DMS 273 treated with DMSO at 0.1 percent for 48 hours (cell line): ENCODE measurements around the gene TGM2.
A peak's percentile ranks its signal among the peaks of the same experiment; 100 is the strongest.

Experiments
- DNase-seq: peaks from one replicate; lab custom pipeline; 2025; lab: John Stamatoyannopoulos, UW

TGM2 gene

GRCh38 chr20:38199501-38200390 is 34.7 kb upstream of the TGM2 start:
- DNase-seq, result no peak

GRCh38 chr20:38198238-38198861 is 33.3 kb upstream of the TGM2 start:
- no peak for DNase-seq

GRCh38 chr20:38197619-38198018 is 32.5 kb upstream of the TGM2 start:
- DNase-seq, result no peak

GRCh38 chr20:38197217-38197616 is 32.1 kb upstream of the TGM2 start:
- no peak for DNase-seq

GRCh38 chr20:38196592-38196991 is 31.5 kb upstream of the TGM2 start:
- DNase-seq, result no peak

GRCh38 chr20:38196076-38196475 is 31.0 kb upstream of the TGM2 start:
- no peak for DNase-seq

- DNase-seq, result no peak
These were observed 30.5 kb upstream of the TGM2 start for GRCh38 chr20:38195521-38195920.

GRCh38 chr20:38194971-38195504 is 30.0 kb upstream of the TGM2 start:
- DNase-seq, result no peak

- DNase-seq, result no peak
These were observed 28.6 kb upstream of the TGM2 start for GRCh38 chr20:38193586-38194105.

GRCh38 chr20:38192323-38192885 is 27.3 kb upstream of the TGM2 start:
- DNase-seq, result no peak

- DNase-seq, result no peak
These were observed 26.6 kb upstream of the TGM2 start for GRCh38 chr20:38191654-38192053.

GRCh38 chr20:38190936-38191371 is 25.9 kb upstream of the TGM2 start:
- peak; percentile 22 for DNase-seq

GRCh38 chr20:38190166-38190565 is 25.1 kb upstream of the TGM2 start:
- no peak for DNase-seq

- no peak for DNase-seq
These were observed 22.4 kb upstream of the TGM2 start for GRCh38 chr20:38187517-38187916.

- no peak for DNase-seq
These were observed 21.7 kb upstream of the TGM2 start for GRCh38 chr20:38186788-38187221.

GRCh38 chr20:38184101-38184500 is 19.0 kb upstream of the TGM2 start:
- no peak for DNase-seq

- no peak for DNase-seq
These were observed 16.9 kb upstream of the TGM2 start for GRCh38 chr20:38181971-38182370.

GRCh38 chr20:38181207-38181801 is 16.2 kb upstream of the TGM2 start:
- DNase-seq, result no peak

GRCh38 chr20:38180781-38181180 is 15.7 kb upstream of the TGM2 start:
- no peak for DNase-seq

- DNase-seq, result no peak
These were observed 14.8 kb upstream of the TGM2 start for GRCh38 chr20:38179846-38180245.

- DNase-seq, result no peak
These were observed 13.5 kb upstream of the TGM2 start for GRCh38 chr20:38178581-38178980.

GRCh38 chr20:38178065-38178491 is 13.0 kb upstream of the TGM2 start:
- DNase-seq, result no peak
